Measurements from ENCODE around the gene CASQ2.
A peak's percentile ranks its signal among the peaks of the same experiment; 100 is the strongest.

The CASQ2 gene

DNA sequence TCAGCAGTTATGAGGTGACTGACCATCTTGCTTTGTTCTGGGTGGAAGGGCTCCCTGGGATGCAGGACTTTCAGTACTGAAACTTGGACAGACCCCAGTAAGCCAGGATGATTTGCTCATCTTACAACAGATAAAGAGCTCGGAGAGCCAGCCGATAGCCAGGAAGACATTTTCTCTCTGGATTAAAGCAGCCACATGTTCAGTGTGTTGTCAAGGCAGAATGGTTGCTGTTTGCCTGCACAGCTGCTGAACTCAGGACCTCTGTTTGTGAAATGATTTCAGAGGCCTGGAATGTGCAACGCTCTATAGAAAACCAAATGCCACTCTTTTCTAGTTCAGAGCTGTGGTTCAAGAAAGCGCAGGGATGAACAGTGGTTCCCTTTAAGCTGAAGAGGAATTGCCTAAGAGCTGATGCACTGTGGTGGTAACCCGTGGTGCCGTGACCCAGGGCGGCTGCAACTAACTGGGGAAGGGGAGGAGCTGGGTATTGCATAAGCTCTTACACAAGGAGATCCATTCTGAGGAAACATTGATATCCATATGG lies 40.7 kb downstream of the CASQ2 start:
- DNase-seq, result peak; percentile 85

DNA sequence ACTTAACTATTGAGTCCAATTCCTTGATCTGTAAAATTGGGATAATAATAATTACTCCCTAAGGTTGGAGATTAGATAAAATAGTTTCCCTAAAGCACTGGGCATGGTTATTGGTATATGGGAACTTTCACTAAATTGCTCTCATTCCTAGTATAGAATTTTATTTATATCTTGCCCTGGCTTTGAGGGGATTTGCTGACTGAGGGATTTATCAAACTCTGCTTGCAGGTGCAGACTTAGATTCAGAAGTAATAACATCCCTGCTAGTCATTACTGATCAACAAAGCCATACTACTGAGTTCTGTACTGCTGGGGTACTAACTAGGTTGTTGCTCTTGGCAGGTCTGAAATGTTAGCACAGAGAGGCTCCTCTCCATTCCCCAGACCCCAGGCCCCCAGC lies 41.9 kb downstream of the CASQ2 start:
- no peak for DNase-seq

DNA sequence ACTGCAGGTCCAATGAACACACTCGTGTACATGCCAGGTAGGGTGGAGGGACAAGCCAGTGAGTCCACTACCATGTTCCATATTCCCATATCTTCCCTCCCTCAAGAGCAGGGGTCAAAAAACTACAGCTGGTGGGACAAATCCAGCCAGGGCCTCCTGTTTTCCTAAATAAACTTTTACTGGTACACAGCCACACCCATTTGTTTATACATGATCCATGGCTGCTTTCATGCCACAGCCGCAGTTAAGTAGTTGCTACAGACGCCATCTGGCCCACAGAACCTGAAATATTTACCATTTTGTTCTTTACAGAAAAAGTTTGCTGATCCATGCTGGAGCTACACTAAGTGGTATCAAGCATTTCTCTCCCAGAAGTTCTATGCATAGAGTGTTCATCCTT lies 42.4 kb downstream of the CASQ2 start:
- DNase-seq, result no peak

DNA sequence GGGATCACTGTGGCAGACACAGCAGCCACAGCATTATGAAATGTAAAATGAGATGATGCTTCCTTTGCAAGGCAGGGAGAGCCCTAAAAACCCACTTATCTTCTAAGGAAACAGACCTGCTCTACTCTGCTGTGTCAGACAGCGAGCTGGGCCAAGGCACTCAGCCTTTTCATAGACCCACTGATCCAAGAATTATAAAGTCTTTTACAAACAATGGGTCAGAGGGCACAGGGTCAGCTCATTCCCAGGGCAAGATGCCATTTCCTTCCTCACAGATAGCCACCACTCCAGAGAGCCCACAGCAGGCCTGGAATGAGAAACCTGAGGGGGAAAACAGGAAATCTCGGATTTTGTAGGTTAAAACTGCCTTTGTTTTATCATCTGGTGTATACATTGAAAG lies 42.9 kb downstream of the CASQ2 start:
- no peak for DNase-seq

DNA sequence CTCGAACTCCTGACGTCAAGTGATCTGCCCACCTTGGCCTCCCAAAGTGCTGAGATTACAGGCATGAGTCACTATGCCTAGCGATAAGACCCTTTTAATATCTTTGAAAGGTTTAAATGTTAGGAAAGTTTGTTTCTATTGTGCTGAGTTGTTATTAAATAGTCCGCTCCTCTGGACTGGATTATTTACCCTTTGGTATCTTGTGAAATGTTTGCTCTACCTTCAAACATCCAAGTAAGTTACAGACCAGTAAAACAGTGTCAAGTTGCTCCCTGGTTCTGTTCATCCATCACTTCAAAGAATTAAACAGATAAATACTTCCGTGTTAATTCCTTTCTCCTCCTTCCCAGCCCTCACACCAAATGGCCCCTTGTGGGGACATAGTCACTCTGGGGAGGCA lies 44.8 kb downstream of the CASQ2 start:
- no peak for DNase-seq

DNA sequence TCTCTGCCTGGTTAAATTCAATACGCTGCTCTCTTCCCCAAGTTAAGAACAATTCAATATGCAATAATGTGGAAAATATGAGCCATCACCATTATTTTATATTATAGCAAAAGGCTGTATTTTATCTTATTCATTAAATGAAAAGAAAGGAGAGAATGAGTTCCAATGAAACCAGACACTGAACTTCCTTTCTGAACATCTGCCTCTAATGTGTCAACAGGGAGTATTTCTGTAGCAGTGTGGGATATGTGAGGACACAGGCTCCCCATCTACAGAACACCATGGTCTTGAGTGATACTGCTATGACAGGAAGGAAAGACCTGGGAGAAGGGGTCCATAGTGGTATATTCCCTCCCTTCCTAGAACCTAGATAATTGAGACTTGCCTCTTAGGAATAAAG lies 46.3 kb downstream of the CASQ2 start:
- DNase-seq, result no peak

DNA sequence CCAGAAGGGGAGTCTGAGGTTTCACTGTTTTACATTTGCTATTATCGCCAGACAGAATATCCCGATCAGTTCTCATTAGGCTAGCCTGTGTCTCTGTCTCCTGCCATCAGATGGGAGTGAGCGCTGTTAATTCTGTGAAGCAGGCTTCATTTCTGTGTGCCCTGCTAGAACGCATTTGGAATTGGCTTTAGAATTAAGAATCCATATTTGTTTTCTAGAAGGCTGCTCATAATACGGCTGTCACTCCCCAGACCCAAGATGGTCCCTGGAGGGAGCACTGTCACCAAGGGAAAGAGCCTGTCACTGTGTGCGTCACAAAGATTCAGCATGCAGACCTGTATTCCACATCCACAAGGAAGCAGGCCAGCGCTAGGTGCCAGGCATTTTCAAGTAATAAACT lies 49.2 kb downstream of the CASQ2 start:
- DNase-seq, result no peak

DNA sequence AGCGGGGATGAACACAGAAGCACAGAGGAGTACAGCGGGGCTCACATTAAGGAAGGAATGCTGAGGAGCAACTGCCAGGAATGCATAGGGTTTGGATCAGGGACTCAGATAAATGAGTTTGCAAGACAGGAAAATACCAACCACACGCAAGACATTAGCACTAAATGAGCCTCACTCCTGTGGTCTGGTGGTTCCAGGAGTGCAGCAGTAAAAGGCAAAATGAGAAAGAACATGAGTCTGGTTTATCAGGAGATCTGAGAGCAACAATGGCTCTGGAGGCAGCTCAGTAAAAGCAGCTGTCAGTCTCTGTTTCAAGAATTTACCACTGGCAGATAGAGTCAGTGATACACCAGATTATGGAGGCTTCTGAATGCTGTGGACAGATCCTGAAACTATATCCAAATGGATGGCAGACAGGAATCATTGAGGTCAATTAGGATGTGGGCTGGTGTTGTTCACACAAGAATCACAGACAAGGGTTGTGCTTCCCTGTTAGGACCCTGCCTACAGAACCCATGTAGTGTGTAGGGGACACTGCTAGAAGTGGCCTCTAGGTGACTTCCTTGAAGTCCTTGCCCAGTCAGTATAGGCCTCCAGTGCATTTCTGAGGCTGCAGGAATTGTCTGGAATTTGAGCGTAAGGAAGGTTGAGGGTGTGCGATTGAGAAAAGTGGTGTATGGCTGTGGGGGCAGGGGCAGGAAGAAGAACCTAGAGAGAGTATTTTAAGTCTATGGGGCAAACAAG lies 50.3 kb downstream of the CASQ2 start:
- DNase-seq, result no peak

DNA sequence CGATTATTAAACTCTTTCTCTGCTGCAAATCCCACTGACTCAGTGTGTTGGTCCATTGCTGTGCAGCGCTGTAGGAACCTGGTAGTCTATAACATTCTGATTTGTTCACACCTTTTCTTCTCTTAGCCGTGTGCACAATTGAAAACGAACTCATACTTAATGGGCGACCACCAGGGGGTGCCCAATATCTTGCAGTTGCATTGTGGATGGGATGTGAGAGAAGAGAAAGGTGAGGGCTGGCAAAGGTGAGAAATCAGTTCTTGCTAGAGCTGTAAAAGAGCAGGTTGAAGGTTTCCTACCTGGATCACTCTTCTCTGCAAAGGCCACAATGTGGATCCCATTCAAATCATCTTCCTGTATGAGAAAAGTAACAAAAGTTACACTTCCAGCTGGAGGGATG lies 51.0 kb downstream of the CASQ2 start:
- DNase-seq, result peak; percentile 52

DNA sequence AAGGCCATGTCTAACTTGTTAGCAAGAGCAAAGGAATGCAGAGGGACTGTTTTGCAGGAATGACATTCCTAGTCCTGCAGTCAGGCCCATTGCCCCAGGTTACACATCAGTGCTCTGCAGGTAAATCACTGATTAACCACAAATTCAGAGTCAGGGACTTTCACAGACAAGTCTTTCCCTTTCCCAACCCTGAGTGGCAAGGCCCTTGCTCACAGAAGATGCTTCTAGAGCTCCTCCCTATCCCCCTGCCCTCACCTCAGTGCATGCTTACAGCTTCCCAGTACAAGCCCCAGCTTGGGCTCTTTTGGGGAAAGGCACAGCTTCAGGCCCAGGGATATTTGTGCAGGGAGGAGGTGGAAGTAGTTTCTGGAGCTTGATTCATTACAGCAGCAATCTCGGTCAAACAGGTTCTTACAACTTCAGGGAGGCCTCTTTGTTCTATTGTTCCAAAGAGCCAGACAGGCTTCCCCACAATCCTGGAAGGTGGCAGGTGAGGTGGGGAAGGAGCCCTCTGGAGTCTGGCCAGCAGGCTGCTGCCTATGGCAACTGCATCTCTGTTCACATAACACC lies 53.9 kb downstream of the CASQ2 start:
- DNase-seq, result peak; percentile 24

DNA sequence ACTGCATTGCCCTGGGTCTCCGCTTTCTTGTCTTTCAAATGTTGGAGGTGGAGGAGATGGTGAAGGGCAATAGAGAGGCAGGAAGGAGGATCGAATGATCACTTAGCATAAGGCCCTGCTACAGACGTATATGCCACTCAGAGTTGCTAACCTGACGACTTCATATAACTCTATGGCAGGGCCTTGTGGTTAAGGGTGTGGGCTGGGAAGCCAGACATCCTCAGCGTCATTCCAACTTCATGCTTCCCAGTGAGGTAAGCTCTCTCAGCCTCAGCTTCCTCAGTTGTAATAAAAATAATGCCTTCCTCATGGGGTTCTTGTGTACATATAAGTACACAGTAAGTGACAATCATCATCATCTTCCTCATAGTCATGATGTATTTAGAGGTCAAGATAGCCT lies 54.6 kb downstream of the CASQ2 start:
- no peak for DNase-seq

DNA sequence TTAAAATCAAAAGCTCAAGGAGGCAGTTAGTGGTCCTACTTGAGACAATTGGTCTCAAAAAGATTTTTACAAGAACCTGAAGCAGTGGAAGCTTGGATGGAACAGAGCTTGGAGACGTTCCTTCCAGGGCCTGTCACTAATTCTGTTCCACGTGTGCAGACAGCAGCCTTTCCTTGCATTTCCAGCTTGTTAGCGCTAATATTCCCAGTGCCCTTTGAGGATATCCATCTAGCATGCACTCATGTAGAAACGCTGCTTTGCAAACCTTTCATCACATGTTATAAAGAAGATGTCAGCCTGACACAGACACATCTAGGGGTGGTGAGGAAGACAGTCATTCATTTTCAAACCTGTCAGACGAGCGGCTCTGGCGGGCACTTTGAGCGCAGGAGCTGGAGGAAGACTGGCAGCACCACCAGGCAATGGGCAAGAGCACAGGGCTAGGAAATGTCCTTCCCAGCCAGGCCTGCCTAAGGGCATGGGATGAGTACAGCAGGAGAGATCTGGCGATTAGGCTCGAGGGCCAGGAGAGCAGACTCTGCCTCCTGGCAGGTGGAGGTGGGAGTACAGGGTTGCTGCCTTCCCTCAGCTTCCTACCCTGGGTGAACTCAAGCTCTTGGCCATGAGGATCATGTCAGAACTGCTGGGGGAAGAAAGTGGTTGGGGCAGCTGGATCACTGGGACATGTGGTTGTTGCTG lies 55.5 kb downstream of the CASQ2 start:
- no peak for DNase-seq

DNA sequence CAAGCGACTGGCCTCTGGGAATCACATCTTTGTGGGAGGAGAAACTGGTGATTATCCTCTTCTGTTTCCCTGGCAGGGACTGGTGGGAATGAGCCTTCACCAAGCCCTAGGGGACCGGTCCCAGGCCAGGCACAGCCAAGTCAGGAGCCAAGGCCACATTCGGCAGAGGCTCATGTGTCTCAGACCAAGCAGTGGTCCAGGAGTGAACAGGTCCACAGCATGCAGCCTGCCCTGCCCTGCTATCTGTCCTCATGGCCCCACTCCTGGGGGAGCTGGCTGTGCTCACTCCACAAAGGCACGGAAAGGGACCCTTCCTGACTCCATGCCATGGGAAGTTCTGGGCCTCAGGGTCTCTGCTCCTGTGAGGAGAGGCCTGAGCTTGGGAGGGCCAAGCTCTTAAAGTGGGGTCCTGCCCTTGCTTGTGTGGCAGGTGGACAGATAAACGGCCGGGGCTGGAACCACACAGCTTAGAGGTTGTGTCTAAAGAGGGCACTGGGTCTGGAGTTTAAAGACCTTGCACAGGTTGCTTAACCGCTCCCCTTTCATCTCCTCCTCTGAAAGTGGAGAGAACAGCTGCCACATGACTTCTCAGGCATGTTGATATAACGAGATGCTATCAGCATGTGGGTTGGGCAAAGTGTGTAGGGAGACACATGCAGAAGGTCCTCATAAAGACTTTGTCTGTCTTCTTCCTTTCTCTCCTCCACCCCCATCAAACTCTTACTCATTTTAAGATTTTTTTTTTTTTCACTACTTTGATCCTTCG lies 57.5 kb downstream of the CASQ2 start:
- no peak for DNase-seq

DNA sequence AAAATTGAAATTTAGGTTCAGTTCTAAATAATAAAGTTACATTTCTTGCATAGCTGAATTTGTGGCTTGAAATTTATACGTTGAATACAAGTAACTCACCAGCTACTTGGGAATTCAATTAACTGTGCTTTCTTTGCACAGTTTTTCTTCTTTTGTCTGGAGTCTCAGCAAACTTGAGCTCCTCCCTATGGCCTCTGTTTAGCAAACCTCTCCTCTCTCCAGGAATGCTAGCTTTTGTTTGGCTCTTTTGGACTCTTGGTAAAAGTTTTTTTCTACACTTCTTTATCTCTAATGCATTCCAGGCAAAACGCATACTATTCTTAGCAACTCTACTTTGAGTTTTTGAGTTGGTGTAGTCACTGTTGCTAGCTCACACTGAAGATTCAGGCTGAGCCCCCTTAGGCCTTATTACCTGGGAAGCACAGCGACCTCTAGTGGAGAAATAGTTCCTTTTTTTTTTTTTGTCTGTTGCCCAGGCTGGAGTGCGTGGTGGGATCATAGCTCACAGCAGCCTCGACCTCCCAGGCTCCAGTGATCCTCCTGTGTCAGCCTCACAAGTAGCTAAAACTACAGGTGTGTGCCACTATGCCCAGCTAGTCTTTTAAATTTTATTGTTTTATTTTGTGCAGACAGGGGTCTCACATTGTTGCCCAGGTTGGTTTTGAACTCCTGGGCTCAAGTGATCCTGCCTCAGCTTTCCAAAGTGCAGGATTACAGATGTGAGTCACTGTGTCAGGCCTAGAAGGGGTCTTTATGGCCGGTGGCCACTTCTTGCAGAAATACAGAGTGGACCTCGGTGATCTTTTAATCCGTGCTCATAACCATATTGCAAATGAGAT lies 61.7 kb downstream of the CASQ2 start:
- peak; percentile 5 for DNase-seq

DNA sequence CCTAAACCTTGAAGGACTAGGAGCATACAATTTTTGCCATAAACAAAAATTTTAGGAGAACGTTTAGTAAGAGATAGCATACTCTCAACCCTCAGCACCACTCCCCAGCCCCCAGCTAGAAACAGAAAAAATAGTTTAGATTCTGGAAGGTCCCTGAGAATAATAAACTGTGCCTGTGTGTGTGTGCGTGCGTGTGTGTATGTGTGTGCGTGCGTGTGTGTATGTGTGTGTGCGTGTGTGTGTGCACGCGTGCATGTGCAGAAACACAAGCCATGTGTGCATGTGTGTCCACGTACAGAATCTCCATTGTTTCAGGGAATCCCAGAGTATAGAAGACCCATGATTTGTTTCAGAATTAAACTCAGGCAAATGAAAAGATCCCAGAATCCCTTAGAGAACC lies 62.6 kb downstream of the CASQ2 start:
- no peak for DNase-seq

DNA sequence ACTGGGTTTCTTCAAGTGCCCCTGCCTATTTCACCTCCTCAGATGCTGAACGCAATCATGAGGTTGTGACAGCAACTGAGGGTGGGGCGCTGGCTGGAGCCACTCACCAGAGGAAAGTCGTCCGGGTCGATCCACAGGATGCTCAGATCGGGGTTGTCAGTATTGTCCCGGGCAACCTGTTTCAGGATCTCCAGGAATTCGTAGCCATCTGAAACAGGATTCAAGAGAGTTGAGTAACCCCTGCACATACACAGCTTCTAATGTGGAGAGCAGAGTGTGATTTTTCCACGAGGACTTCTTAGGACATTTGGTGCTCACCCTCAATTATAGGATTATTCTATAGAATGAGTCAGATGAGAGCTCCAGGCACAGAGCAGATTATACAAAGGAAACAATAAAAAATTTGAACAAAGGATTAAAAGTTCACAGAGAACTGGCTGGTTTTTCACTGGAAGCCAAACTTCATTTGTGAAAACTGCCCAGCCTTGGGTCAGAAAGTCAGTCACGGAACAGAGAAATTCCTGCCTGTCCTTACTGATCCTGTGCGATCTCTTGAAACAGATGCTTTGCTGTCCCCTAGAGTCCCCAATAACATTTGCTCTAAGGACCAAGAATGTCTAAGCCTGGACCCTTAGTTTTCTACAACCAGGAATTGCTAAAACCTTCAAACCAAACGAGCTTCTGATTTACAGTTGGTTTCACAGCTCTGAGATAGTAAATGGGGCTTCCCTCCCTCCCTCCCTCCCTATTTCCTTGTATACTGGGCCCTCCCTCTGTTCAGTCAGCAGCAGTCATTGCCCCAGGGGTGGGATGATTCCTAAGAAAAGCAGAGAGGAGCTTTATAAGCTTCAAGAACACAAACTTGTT lies 63.2 kb downstream of the CASQ2 start:
- no peak for DNase-seq

DNA sequence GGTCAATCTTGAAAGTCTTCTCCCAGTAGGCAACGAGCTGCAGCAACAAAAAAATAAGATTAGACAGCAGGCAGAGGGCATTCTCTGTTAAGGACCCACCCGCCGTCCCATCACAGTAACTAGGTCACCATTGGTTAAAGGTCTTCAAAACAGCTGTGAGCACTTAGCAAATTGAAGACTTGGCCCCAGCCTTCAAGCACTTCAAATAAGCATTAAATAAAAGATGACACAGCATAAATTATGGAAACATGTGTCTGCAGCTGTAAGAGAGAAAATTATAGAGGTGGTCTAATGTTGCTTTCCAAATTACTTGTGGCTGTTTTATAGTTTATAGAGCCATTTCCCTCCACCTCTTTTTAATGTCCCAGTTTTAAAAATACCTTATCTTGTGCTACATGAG lies 65.6 kb downstream of the CASQ2 start:
- no peak for DNase-seq

DNA sequence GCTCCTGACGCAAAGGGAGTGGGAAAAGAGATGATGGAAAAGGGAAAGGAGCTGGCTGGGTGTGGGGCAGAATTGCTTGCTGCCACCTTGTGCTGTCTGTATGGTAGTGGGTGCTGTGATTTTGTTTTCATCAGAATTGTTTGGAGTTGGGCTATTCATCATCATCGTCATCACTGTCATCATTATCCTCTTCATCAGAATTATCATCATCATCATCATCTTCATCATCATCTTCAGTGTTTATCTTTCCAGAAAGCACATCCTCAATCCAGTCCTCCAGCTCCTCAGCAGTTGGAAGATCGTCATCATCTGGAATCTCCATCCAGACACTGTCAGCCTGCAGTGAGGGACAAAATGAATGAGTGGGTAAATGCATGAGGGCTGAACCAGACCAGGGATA lies 67.4 kb downstream of the CASQ2 start:
- DNase-seq, result no peak

DNA sequence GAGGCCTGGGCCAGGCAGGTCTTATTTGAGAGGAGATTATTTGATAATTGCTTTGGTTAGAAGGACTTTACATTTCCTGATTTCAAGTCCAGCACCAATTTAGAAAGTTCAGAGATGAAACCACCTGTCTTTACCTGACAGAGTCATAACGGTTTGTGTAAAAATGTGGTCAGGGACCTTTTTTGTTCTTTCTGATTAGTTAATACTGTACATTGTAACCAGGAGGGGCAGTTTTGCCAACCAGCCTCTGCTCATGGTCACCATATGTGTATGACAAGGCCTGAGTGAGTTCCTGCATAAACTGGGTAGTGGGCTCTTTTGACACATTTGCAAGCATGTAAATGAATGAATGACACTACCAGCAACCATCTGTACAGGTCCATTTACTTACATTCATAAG lies 70.9 kb downstream of the CASQ2 start:
- DNase-seq, result no peak

DNA sequence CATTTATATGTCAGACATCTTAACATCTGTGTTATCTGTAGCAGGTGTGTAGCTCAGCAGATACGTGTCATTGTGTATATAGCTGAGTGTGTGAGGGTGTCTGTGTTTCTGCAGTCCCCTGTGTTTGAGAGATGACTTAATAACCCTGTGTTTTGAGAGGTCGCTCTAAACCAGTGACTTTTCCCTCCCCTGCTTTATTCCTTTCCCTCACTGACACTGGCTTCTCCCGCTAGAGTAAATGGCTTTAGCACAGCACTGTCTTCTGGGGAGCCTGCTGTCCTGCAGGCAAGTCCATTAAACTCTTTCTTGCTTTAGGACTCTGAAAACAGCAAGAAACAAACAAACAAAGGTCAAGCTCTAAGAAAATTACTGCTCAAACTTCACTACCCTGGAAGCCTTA lies 73.7 kb downstream of the CASQ2 start:
- no peak for DNase-seq

DNA sequence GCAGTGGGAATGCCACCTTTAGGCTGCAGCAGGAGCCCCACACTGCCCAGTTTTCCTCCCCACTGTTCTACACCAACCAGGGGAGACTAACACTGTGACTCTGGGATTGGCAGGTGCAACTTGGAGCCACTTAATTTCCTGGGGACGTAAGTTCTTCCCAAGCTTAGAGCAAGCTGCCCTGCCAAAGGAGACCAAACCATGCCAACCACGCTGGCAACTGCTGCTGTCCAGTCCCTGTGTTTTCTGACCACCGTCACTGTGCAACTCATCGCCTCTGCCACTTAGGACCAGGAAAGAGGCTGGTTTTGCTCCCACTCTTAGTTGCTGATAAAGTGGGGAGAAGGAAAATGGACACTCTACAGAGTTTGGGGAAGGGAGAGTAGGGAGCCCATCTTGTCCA lies 76.3 kb downstream of the CASQ2 start:
- no peak for DNase-seq

DNA sequence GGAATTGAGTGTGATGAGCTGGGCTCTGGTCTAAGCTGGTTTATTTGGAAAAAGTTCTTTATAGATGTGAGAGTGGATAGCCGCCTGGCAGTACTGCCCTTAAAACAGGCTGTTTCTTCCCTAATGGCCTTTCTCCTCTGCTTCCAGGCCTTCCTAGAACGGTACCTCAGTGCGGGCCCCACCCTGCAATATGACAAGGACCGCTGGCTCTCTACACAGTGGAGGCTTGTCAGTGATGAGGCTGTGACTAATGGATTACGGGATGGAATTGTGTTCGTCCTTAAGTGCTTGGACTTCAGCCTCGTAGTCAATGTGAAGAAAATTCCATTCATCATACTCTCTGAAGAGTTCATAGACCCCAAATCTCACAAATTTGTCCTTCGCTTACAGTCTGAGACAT lies 77.5 kb downstream of the CASQ2 start:
- no peak for DNase-seq

All from kidney glomerular epithelial cell (primary cell).